C4-2B (cell line): ENCODE measurements around the gene DMRTB1.
A peak's percentile ranks its signal among the peaks of the same experiment; 100 is the strongest.

ENCODE experiments used
- H3K27ac ChIP-seq: fragments of 450-650 bp; 2 replicates; pipeline ENCODE4 v1.5.1; 2017
- CTCF ChIP-seq: fragments of 450-650 bp; conservative IDR thresholded peaks from 2 replicates; pipeline ENCODE4 v1.5.1; 2017; ENCODE audit warnings: mild to moderate bottlenecking
- ZFX ChIP-seq: fragments of 450-650 bp; IDR thresholded peaks from 2 replicates; pipeline ENCODE4 v1.6.1; 2017

Gene DMRTB1

GRCh38 chr1:53482441-53483153, 23.4 kb downstream of the DMRTB1 start:
- no peak overlapping the region for H3K27ac ChIP-seq
- TF ChIP-seq ZFX (no peak), CTCF (no peak)

GRCh38 chr1:53483170-53483569, 24.0 kb downstream of the DMRTB1 start:
- TF ChIP-seq CTCF (no peak), ZFX (no peak)
- no peak overlapping the region for H3K27ac ChIP-seq

- no peak overlapping the region for H3K27ac ChIP-seq
- no peak for TF ChIP-seq ZFX
- no peak for TF ChIP-seq CTCF
These were observed 24.5 kb downstream of the DMRTB1 start for GRCh38 chr1:53483656-53484055.

GRCh38 chr1:53484705-53485477, 25.7 kb downstream of the DMRTB1 start:
- TF ChIP-seq CTCF (no peak), ZFX (no peak)
- no peak overlapping the region for H3K27ac ChIP-seq

- no peak overlapping the region for H3K27ac ChIP-seq
- TF ChIP-seq CTCF (peak; percentile 94), ZFX (no peak)
These were observed 26.5 kb downstream of the DMRTB1 start for GRCh38 chr1:53485478-53486394.

GRCh38 chr1:53486395-53487026, 27.3 kb downstream of the DMRTB1 start:
- no peak for TF ChIP-seq ZFX
- TF ChIP-seq CTCF: no peak
- no peak overlapping the region for H3K27ac ChIP-seq
